NCI-H1417 (cell line): ENCODE measurements around the gene ELOVL2.

Experiments used
- DNase-seq, 3 experiments: peaks; one replicate each; lab custom pipeline; 2025; lab: John Stamatoyannopoulos, UW

ELOVL2 gene

DNA sequence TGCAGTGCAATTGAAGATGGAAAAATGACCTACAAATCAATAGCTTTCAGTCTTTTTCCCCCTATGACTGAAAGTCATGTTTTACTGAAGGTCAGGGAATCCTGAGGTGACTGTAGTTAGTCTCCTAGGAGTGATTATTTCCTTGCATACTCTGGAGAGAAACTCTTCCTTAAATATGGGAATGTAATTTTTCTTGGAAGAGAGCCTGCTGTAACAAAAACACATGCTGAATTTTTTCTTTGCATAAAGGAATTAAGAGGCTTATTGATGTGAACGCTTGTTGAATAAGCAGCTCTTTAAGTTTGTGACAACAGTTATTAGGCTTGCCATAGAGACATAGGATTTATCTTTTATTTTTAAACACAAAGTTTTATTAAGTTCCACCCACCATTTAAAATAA lies 64.5 kb downstream of the ELOVL2 start:
- DNase-seq = no peak

DNA sequence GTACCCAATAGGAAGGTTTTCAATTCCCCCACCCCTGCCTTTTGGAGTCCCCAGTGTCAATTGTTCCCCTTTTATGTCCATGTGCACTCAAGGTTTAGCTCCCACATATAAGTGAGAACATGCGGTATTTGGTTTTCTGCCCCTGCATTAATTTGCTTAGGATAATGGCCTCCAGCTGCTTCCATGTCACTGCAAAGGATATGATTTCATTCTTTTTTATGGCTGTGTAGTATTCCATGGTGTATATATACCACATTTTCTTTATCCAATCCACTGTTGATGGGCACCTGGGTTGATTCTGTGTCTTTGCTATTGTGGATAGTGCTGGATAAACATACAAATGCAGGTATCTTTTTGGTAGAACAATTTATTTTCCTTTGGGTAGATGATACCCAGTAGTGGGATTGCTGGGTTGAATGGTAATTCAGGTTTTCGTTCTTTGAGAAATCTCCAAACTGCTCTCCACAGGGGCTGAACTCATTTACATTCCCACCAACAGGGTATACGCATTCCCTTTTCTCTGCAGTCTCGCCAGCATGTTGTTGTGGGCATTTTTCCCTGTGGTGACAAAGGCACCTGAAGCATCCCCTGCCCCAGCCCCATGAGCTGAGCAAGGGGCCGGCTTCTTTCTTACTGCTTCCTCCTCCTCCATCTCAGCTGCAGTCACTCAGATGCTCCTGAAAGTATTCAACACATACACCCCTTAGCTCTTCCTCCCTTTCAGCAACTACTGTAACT lies 66.7 kb downstream of the ELOVL2 start:
- no peak for DNase-seq

DNA sequence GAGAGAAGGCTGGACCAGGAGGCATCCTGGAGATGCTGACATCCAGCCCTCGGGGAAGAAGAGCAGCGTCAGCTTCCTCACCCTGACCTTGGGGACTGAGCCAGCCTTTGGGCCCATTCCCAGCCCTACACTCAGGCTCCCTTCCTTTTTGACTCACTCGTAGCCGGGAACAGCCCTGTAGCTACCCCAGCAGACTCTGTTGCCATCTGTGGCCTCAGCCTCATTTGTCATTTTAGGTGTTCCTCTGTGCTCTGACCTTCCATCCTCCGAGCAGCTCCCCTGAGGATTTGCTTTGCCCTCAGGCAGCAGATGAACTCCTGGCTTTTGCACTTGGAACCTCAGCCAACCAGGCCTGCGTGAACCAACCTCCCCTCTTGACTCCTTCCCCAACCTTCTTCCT lies 67.5 kb downstream of the ELOVL2 start:
- no peak for DNase-seq

DNA sequence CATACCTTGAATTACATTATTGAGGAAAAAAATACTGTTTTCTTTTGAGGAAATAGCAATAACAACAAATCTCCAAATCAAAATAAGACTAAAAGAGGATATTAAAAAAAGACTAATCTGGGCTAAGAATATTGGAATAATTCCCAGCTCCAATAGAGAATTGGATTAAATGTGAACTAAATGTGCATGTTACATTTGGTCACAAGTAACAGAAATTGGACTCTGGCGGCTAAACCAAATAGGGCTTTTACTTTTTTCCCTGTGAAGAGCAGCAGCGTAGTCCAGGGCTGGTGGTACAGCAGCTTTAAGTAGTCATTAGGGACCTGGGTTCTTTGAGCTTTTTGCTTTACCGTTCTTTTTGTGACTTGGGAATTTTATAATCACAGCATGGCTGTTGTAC lies 71.9 kb downstream of the ELOVL2 start:
- no peak for DNase-seq

DNA sequence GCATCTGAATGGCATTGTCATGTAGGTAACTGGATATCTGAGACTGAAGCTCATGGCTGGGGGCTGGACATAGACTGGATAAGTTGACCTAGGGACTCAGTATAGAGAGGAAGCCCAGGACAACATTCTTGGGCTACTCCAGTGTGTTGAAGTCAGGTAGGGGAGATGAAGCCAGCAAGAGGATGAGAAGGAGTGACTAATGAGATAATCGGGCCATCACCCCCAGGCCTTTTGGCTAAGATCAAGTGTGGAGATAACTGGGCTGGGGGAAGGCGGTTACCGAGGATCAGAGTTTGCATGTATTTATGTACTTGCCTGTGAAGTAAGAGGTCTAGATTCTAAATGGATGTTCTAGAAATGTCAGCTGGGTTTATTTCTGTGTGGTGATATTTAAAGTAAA lies 73.4 kb downstream of the ELOVL2 start:
- no peak for DNase-seq

DNA sequence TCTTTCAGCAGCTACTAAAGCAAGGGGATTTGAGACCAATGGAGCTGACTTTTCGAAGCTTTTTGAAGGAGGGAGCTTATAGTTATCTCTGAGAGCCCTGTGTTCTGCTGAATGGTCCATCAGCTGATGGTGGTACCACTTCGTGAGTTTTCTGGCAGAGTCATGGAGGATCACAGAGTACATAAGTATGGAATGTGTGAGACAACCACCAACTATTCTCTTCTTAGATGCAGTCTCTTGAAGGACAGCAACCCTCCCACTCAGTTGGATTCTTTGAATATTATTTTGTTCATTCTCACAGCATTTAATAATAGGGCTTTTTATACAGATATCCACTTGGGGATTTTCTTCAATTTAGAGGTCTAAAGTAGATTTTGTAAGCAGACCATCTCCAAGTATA lies 75.3 kb downstream of the ELOVL2 start:
- no peak for DNase-seq

DNA sequence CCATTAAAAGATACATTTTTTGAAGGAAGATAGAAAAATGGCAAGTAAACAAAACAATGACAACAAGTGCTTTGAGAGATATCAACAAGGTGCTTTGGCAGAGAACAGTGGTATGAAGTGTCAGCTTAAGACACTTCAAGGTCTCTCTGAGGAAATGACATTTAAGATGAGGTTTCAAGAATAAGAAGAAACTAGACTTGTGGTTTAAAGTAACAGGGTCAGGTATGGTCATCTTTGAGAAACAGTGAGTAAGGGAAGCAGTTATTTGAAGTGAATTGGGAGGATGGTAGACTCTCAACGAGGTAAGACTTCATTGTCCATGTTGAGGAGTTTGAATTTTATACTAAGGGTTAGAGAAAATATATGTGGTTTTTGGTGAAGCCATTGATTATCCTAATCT lies 79.4 kb downstream of the ELOVL2 start:
- no peak for DNase-seq

DNA sequence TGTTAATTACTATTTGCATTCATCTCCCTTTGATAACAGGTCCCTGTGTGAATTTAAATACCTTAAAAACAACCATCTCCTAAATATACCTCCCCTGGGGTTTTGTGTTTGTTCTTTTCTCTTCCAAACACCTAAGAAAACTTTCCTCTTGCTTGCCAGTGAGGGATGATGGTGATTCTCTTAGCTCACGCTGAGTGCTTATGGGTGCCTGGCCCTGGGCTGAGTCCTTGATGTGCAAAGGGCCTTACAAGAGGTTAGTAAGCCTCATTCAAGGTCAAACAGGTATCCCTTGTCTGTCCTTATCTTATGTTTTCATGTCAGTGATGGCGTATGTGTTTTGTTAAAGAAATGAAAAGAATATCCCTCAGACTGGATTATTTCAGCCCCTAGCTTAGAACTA lies 81.0 kb downstream of the ELOVL2 start:
- peak in 1 of 3 experiments; percentile 16 for DNase-seq

DNA sequence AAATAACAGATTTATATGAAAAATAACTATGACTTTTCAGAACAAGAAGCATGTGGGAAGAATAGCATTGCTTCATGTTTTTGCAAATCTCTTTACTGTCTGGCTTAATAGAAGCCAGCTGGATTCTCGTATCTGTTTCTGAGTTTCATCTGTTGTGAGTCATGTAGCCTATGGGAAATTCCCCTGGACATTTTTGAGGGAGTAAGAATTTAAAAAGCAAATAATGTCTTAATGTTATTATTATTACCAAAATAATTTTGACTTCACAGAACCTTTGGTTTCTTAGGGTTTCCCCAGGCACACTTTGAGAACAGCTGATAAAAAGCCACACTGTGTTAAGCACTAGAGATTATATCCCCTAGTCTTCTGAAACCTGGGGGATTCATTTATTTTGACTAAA lies 81.4 kb downstream of the ELOVL2 start:
- no peak for DNase-seq

DNA sequence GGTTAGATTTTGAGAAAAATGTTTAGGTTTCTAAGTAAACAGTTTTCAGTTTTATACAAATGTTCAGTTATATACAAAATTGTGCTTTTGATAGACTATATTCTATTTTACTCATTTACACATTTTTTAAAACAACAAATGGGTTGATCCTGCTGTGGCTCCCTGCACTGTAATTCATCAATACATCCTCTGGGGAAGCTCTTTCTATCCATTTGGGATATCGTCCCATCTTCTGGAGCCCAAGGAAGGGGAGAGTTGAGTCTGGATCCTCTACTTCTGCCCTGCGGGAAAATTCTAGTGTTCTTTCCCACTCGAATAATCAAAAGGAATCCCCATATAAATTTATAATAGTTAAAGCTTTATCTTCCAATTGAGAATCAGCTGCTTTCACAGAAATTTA lies 82.3 kb downstream of the ELOVL2 start:
- DNase-seq = no peak

DNA sequence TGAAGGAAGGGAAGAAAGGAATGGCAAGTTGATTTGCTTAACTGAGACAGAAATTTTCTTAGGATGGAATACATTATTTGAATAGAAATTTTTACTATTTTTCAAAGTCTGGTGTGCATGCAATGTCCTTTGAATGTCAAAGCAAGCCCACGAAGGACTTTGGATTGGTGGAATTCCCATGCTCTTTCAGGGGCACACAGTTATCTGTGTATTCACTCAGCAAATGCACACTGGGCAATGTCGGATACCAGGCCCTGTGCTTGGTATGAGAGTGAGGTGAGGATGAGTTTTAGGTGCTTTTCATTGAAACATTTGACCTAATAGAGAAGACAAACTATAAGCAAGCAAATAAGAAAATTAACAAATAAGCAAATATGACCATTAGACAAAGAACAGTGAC lies 83.9 kb downstream of the ELOVL2 start:
- DNase-seq = no peak

DNA sequence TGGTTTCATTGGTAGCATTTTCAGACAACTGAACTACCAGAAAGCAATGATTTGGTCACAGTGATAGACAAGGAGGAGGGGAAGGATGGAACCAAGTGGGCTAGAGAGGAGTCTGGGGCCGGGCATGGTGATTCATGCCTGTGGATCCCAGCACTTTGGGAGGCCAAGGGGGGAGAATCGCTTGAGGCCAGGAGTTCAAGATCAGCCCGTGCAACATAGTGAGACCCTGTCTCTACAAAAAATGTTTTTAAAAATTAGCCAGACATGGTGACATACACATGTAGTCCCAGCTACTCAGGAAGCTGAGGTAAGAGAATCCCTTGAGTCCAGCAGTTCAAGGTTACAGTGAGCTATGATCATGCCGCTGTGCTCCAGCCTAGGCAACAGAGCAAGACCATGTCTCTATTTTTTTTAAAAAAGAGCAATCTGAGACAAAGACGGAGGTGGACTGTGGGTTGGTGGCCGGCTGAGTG lies 86.7 kb downstream of the ELOVL2 start:
- DNase-seq = no peak

DNA sequence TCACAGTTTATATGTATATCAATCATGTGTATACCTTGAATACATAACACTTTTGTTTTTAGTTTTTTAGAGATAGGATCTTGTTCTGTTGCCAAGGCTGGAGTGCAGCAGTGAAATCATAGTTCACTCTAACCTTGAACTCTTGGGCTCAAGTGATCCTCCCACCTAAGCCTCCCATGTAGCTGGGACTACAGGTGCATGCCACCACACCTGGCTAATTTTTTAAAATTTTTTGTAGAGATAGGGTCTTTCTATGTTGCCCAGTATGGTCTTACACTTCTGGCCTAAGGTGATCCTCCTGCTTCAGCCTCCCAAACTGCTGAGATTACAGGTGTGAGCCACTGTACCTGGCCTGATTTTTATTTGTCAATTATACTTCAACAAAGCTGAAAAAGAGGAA lies 87.3 kb downstream of the ELOVL2 start:
- no peak for DNase-seq

DNA sequence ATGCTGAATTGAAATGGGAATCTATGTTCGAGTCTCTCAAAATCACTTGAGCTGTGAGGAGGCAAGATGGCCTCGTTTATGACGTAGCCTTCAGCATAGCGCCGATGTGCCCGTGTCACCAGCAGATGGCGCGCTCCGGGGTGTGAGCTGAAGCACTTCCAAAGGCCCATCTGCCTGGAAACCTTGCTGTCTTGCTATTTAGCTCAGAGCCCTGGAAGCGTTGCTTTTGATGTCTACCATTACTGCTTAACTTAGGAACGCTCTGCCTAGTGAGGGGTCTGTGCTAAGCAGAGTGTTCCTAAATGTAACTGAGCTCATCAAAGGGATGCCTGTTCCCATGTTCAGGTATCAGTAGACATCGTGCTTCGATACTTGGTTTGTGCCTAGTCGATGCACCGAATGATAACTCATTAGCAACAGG lies 89.5 kb downstream of the ELOVL2 start:
- DNase-seq = peak; percentile 31 to 69 (median 67)

DNA sequence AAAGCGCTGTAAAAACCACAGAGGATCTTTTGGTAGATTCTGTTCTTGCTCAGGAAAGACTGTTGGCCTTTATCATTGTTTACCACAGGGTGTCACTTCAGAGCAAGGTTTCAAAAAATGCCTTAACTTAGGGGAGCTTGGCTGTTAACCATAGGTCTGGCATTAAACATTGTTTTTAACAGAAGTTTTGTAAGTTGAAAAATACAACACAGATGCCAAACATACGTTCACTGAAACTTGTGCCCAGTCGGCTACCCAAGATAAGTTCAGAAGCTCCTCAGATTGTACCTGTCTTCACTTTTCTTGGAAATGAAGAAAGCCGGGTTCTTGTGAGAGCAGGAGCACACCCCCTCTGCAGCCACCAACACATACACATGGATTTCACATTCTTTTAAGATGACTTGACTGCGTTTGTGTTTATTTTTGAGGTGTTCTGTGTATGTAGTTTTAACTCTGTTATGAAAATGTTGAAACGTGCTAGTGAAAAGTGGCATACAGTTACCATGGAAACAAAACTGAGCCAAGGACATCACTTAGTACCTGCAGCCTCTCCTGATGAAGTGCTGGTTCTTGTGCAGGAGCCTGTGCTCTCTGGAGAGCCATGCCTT lies 92.3 kb downstream of the ELOVL2 start:
- peak in 2 of 3 experiments; percentile 12 to 52 for DNase-seq

DNA sequence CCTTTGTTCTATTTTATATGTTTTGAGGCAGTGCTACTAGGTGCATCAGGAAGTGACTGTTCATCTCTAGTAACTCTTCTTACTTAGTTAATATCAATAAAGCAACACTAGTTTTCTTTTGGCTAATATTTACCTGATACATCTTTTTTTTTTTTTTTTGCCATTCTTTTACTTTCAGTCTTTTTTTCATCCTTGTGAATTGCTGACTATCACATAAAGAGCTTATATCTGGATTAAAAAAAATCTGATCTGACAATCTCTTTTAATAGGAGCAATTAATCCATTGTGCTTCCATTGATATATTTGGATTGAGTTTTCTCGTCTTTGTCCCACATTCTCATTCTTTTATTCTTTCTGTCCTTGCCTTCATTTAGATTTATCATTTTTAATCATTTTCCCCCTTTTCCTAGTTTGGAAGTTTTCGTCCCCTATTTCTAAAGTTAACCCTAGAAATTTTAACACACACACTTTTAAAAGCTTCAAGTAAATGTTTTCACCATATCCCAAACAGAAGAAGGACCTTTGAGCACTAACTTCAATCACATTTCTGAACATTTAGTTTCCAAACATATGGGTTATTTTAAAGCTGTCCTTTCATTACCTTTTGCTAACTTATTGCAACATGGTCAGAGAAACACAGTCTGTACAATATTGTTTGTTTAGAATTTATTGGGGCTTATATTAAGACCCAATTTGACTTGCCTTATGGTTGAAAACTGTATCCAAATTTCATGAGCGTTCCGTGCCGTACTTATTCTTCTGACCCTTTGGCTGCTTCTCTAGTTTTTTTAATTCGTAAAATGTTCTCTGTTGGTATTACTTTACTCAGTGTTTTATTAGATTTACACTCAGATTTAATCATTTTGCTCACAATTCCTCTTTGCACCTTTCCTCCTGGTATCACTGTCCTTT lies 94.3 kb downstream of the ELOVL2 start:
- no peak for DNase-seq

DNA sequence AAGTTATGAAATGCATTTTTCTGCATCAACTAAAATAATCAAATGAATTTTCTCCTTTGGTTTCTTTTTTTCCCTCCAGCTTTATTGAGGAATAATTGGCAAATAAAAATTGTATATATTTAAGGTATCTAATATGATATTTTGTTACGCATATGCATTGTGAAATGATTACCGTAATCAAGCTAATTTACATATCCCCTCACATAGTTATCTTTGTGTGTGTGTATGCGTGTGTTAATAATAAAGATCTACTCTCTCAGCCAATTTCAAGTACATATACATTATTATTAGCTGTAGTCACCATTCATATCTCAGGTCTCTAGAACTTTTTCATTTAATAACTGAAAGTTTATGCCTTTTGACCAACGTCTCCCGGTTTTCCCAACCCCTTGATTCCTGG lies 96.1 kb downstream of the ELOVL2 start:
- DNase-seq = no peak

DNA sequence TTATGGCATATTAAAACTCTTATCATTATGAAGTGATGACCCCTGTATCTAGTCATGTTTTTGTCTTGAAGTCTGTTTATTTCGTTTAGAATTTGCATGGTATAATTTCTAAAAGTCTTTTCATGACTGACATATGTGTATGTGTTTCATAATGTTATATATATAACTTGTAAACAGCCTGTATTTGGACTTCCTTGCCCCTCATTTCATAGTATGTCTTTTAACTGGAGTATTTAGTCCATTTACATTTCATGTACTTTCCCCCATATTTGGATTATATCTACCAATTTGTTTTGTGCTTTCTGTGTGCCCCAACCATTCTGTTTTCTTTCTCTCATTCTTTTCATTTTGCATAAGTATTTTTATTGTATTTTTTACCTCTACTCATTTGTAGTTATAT lies 98.3 kb downstream of the ELOVL2 start:
- no peak for DNase-seq

DNA sequence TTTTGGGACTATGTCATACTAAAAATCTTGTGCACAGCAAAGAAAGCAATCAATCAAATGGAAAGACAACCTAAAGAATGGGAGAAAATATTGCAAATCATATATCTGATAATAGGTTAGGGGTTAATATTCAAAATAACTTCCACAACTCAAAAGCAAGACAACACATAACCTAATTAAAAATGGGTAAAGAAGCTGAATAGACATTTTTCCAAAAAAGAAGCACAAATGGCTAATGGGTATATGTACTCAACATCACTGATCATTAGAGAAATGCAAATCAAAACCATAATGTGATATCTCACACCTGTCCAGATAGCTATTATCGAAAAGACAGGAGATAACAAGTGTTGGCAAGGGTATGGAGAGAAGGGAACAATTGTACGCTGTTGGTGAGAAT lies 104.3 kb downstream of the ELOVL2 start:
- DNase-seq = no peak

DNA sequence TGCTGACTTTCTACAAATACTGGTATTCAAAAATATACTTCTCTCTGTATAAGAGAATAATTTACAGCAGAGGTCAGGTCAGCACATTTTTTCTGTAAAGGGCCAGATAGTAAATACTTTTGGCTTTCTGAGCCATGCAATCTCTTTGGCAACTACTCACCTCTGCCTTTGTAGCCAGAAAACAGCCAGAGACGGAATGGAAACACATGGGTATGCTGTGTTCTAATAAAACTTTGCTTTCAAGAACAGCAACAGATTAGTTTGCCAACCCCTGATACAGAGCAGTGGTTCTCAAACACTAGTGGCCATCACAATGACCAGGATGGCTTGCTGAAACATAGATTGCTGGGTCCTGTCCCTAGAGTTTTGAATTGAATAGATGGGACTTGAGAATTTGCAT lies 111.0 kb downstream of the ELOVL2 start:
- DNase-seq = no peak
